Left lung (tissue), 10 donors: Measurements from ENCODE around the gene SOD3. TPM values are rescaled to one million over a fixed set of nuclear protein-coding genes. Genes with fewer than 3 reads are reported as not detected.

Experiments used
- ATAC-seq: fragments of 200-7000 bp; cut with Tn5 transposase; one replicate; pipeline ENCODE4 v1.9.1; 2020; ENCODE audit warnings: moderate library complexity
- DNase-seq, 4 donors: peaks; one replicate each; pipeline ENCODE4 v3.0.0-alpha.2; 2013 to 2020
- H3K27ac ChIP-seq, 2 donors: fragments of 200-600 bp; sonication (generic) in 1 of 2; one replicate each; pipeline versions ENCODE4 v1.5.0 to v1.8.0; 2020 to 2021
- H3K27me3 ChIP-seq, 2 donors: fragments of 200-600 bp; sonication (generic) in 1 of 2; one replicate each; pipeline versions ENCODE4 v1.5.0 to v1.8.0; 2020 to 2021
- H3K36me3 ChIP-seq, 2 donors: fragments of 200-600 bp; sonication (generic) in 1 of 2; one replicate each; pipeline versions ENCODE4 v1.5.0 to v1.8.0; 2020 to 2021
- H3K4me1 ChIP-seq, 2 donors: fragments of 200-600 bp; one replicate each; pipeline ENCODE4 v1.8.0; 2021
- H3K4me3 ChIP-seq, 2 donors: fragments of 200-600 bp; sonication (generic) in 1 of 2; one replicate each; pipeline versions ENCODE4 v1.5.0 to v1.8.0; 2020 to 2021; ENCODE audit warnings: mild to moderate bottlenecking in 1 of 2
- H3K9me3 ChIP-seq, 2 donors: fragments of 200-600 bp; sonication (generic) in 1 of 2; one replicate each; pipeline versions ENCODE4 v1.5.0 to v1.8.0; 2020 to 2021
- CTCF ChIP-seq, 2 donors: fragments of 200-600 bp; sonication (generic) in 1 of 2; IDR thresholded peaks; one replicate each; pipeline versions ENCODE4 v1.5.0 to v1.8.0; 2021; ENCODE audit warnings: antibody characterized with exemption in 2 of 2
- intact Hi-C, 2 donors: fragments of 100-400 bp; cut with DNase I; formaldehyde crosslinking; loops; one replicate each; pipeline versions ENCODE4 v1.11.2 to v1.14.2; 2022
- polyA plus RNA-seq, 6 donors: library from polyadenylated mRNA; unstranded; fragments of 120-200 nt; gene quantifications; one replicate each; pipeline ENCODE4 v1.2.1, GENCODE V29; 2013; ENCODE audit not compliant: insufficient read length in 6 of 6
- total RNA-seq, 2 donors: library from RNA; stranded (reverse); fragmentation: NEBNext Ultra II Directional; extraction: Animal tissue kit (Norgen Biotek cat#: 25700); gene quantifications; one replicate each; pipeline ENCODE4 v1.2.1, GENCODE V29; 2021
- donor health status: DM: no; HTN: yes; CAD: no.
- donor health status: DM: no; HTN: no; CAD: no.

The SOD3 gene
- total and polyA plus RNA-seq, 8 donors = 12.6 to 236 (median 17.5) TPM

DNA sequence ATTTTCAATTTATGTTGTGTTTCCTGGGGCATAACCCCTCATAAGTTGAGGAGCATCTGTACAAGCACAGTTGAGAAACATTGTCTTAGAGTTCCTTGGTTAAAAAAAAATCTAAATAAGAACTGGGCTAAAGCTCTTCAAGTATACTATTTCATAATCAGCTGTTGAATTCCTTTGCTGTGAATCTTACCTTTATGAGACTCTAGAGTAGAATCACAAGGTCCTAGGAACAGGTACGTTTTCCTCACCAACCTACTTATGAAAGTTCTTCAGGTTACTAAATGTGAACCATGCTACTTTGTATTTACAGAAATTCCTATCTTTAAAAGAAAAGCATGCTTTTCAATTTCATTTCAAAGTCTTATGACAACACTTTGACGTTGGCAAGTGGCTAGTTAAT is 20.9 kb upstream of the SOD3 start:
- ATAC-seq (peak; percentile 79), DNase-seq (no peak)
- no peaks in the 10 kb centered on the region for H3K36me3 ChIP-seq
- H3K27ac ChIP-seq = peak overlapping the region; percentile 21 to 81
- H3K27me3 ChIP-seq = no peaks in the 10 kb centered on the region
- H3K4me1 ChIP-seq = no peaks in the 10 kb centered on the region
- H3K9me3 ChIP-seq = no peaks in the 10 kb centered on the region
- TF ChIP-seq CTCF (IDR thresholded peaks at IDR 0.05) = no peak
- no peak overlapping the region for H3K4me3 ChIP-seq
- intact Hi-C loops = no loop called here

GRCh38 chr4:24775032-24775605 is 20.3 kb upstream of the SOD3 start:
- Histone ChIP-seq H3K27me3 (no peaks in the 10 kb centered on the region), H3K4me3 (no peak overlapping the region), H3K36me3 (no peaks in the 10 kb centered on the region), H3K9me3 (no peaks in the 10 kb centered on the region), H3K27ac (peak overlapping the region; percentile 21 to 81), H3K4me1 (no peaks in the 10 kb centered on the region)
- ATAC-seq = peak; percentile 68
- intact Hi-C loops = no loop called here
- no peak for DNase-seq
- no peak for TF ChIP-seq CTCF (IDR thresholded peaks at IDR 0.05)

DNA sequence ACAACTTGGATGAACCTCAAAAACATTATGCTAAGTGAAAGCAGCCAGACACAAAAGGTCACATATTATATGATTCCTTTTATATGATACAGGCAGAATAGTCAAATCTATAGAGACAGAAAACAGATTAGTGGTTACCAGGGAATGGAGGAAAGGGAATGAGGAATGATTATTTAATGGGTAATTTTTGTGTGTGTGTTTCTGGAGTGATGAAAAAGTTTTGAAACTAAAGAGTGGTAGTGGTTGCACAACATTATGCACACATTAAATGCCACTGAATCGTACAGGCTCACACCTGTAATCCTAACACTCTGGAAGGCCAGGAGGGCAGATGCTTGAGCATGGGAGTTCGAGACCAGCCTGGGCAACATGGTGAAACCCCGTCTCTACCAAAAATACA is 19.6 kb upstream of the SOD3 start:
- Histone ChIP-seq H3K4me3 (no peak overlapping the region), H3K27ac (peak overlapping the region in 1 of 2 donors; percentile 81), H3K4me1 (no peaks in the 10 kb centered on the region), H3K27me3 (no peaks in the 10 kb centered on the region), H3K9me3 (no peaks in the 10 kb centered on the region), H3K36me3 (no peaks in the 10 kb centered on the region)
- intact Hi-C loops = no loop called here
- ATAC-seq (peak; percentile 36), DNase-seq (no peak)
- TF ChIP-seq CTCF (IDR thresholded peaks at IDR 0.05) = no peak

DNA sequence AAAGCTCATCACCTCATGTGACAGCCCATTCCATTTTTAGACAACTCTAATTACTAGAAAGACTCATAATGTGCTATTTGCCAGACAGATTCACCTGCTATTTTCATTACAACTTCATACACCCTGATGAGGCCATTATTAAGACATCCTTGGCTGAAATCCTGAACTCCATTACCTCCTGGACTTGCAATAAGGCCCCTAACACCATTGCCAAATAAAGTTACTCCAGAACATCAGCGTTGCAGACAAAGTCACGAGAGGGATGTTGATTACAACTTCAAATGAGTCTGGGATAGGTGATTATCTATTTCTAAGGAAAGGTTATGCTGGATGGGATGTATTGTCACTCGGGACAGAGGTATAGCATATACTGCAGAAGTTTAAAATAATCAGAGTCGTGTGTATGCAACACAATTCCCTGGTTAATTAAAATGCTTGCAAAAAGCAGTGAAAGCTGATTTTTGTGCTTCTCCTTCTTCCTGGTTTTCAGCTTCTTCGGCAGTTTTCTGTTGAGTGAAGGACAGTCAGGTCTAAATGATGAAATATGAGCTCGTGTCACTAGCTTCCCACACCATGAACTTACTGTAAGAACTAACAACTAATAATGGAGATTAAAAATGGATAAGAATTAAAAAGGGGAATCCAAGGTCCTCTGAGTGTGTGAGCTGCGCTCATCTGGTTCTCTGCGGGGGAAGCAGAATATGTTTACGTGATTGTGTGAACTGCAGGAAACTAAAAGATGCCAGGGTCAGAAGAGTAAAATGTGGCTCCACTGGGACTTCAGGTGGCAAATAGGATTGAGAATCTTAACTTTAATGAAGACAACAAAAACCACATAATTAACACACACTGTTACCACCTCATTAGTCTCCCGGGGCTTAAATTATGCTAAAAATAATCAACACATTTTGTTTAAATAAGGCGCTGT is 17.6 kb upstream of the SOD3 start:
- intact Hi-C loops = no loop called here
- Histone ChIP-seq H3K4me3 (no peak overlapping the region), H3K27me3 (no peaks in the 10 kb centered on the region), H3K4me1 (peaks cover 0 to 5% of the 10 kb centered on the region in 2 donors), H3K9me3 (no peaks in the 10 kb centered on the region), H3K27ac (no peak overlapping the region), H3K36me3 (no peaks in the 10 kb centered on the region)
- DNase-seq (no peak), ATAC-seq (no peak)
- TF ChIP-seq CTCF (IDR thresholded peaks at IDR 0.05) = no peak

- no peak for TF ChIP-seq CTCF (IDR thresholded peaks at IDR 0.05)
- Histone ChIP-seq H3K27ac (no peak overlapping the region), H3K36me3 (no peaks in the 10 kb centered on the region), H3K27me3 (no peaks in the 10 kb centered on the region), H3K4me1 (peaks cover 0 to 5% of the 10 kb centered on the region in 2 donors), H3K4me3 (no peak overlapping the region), H3K9me3 (no peaks in the 10 kb centered on the region)
- DNase-seq (peak in 2 of 4 donors; percentile 90 to 91), ATAC-seq (peak; percentile 3)
- intact Hi-C loops = no loop called here
Observed at GRCh38 chr4:24778464-24779225, 16.7 kb upstream of the SOD3 start.
